Astrocyte of the spinal cord (primary cell): ENCODE data around the gene SON.
"Not testable (repeated sequence)": the region's sequence is repeated elsewhere in the genome, so short reads cannot be mapped to it uniquely, and the experiment has no call there.

Experiments
- DNase-seq: peaks from one replicate; pipeline ENCODE4 v3.0.0; 2011; ENCODE audit warnings: low read depth, low spot score
- H3K4me3 ChIP-seq: 2 replicates; pipeline ENCODE4 v1.5.1; 2011; ENCODE audit warnings: low read depth, mild to moderate bottlenecking, low read length, moderate library complexity
- in situ Hi-C: cut with HindIII; loops from 2 replicates; pipeline ENCODE4 v1.10.0; 2017; ENCODE audit warnings: low sequenced_read_pairs
- TF ChIP-seq, protein P1 (sequence below): IDR thresholded peaks from 2 replicates; pipeline ENCODE4 v1.5.1; 2012; ENCODE audit warnings: low read depth, mild to moderate bottlenecking, low read length, inconsistent platforms

SON gene, protein sequence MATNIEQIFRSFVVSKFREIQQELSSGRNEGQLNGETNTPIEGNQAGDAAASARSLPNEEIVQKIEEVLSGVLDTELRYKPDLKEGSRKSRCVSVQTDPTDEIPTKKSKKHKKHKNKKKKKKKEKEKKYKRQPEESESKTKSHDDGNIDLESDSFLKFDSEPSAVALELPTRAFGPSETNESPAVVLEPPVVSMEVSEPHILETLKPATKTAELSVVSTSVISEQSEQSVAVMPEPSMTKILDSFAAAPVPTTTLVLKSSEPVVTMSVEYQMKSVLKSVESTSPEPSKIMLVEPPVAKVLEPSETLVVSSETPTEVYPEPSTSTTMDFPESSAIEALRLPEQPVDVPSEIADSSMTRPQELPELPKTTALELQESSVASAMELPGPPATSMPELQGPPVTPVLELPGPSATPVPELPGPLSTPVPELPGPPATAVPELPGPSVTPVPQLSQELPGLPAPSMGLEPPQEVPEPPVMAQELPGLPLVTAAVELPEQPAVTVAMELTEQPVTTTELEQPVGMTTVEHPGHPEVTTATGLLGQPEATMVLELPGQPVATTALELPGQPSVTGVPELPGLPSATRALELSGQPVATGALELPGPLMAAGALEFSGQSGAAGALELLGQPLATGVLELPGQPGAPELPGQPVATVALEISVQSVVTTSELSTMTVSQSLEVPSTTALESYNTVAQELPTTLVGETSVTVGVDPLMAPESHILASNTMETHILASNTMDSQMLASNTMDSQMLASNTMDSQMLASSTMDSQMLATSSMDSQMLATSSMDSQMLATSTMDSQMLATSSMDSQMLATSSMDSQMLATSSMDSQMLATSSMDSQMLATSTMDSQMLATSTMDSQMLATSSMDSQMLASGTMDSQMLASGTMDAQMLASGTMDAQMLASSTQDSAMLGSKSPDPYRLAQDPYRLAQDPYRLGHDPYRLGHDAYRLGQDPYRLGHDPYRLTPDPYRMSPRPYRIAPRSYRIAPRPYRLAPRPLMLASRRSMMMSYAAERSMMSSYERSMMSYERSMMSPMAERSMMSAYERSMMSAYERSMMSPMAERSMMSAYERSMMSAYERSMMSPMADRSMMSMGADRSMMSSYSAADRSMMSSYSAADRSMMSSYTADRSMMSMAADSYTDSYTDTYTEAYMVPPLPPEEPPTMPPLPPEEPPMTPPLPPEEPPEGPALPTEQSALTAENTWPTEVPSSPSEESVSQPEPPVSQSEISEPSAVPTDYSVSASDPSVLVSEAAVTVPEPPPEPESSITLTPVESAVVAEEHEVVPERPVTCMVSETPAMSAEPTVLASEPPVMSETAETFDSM (N-terminal part only)

DNA sequence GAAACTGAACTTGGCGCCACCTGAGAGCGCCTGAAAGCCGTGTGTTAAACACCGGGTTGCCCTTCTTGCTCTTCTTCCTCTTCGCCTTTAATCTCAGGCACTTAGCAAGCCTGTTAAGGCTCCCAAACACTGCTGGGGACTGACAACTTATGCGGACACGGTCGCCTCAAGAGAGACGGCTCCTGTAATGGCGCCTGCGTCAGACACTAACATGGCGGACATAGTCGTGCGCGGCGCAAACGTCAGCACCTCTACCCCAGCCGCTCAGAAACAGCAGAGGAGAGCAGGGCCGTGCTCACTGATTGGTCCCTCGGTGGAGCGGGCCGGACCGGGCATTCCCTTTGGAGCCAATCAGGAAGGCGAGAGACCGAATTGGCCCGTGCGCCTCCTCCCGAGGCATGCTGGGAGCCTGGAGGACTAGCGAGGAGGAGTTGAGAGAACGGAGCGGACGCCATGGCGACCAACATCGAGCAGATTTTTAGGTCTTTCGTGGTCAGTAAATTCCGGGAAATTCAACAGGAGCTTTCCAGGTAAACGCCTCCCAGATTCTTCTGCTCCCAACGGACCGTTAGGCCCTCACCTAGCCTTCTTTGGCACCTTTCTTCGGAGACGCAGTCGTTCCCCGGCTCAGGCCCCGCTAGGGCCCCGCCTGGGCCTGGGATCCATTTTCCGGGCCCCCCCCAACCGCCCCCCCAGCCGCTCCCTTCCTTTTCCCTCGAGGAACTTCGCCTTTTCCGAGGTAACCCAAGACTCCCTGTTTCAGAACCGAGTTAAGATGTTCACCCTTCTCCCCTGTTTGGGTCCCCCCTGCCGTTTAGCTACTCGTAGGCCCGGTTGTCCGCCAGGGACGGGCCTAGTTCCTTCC is at the start of gene SON:
Gene SON (plus strand): TSS at position 399 of the 865 bp plus-strand sequence. CDS start 55 bp downstream, at position 454.
- in situ Hi-C loops = no loop called here
- peak within 1 kb of the TSS; percentile 89 for H3K4me3 ChIP-seq
- DNase-seq = peak; percentile 99
- TF ChIP-seq, protein P1, sequence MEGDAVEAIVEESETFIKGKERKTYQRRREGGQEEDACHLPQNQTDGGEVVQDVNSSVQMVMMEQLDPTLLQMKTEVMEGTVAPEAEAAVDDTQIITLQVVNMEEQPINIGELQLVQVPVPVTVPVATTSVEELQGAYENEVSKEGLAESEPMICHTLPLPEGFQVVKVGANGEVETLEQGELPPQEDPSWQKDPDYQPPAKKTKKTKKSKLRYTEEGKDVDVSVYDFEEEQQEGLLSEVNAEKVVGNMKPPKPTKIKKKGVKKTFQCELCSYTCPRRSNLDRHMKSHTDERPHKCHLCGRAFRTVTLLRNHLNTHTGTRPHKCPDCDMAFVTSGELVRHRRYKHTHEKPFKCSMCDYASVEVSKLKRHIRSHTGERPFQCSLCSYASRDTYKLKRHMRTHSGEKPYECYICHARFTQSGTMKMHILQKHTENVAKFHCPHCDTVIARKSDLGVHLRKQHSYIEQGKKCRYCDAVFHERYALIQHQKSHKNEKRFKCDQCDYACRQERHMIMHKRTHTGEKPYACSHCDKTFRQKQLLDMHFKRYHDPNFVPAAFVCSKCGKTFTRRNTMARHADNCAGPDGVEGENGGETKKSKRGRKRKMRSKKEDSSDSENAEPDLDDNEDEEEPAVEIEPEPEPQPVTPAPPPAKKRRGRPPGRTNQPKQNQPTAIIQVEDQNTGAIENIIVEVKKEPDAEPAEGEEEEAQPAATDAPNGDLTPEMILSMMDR = no peak

DNA sequence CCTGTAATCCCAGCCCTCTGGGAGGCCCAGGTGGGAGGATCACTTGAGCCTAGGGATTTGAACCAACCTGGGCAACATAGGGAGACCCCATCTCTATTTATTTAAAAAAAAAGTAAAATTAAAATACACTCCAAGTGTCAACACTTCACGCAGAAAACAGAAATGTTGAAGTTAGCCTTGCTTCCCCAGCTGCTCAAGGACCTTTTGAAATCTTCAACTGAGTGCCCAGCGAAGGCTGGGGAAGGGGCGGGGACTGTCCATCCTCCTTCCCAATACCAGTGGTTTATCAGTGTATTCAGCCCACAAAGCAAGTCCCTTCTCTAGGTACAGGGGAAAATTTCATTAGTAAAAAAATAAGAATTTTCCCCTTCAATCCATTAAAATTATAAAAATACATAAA is 49.1 kb upstream of the SON start:
- no peak for DNase-seq
- no peak overlapping the region for H3K4me3 ChIP-seq
- TF ChIP-seq, protein P1 = no peak
- in situ Hi-C loops = no loop called here

DNA sequence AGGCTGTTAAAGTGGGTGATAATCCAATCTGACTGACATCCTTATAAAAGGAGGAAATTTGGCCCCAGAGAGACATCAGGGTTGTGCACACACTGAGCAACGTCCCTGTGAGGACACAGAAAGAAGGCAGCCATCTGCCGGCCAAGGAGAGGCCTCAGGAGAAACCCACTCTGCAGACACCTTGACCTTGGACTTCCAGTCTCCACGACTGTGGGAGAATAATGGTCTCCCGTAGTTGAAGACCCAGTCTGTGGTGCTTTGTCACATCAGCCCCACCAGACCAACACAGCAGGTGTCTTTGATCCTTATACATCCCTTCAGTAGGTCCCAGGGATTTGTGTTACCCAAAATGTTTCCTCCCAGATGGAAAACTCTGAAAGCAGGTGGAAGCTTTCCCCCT is 47.1 kb upstream of the SON start:
- no peak for DNase-seq
- H3K4me3 ChIP-seq = no peak overlapping the region
- in situ Hi-C loops = no loop called here
- TF ChIP-seq, protein P1 = no peak

DNA sequence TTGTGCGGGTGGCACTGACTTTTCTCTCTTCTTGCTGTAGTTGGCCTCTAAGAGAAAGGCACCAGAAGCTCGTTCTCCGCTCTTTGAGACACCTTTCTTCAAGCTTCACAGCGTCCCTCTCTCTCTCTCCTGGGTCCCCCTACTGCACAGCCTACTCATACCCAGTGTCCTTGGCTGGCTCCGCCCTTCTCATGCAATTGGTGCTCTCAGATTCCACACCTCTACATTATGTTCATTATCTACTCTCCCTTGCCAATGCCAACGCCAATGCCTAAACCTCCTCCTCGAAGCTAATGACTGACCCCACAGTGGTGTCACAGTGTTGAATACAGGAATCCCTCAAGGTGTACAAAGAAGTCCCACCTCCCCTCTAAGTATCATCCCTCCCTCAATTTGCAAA is 46.5 kb upstream of the SON start:
- in situ Hi-C loops = no loop called here
- no peak overlapping the region for H3K4me3 ChIP-seq
- no peak for DNase-seq
- TF ChIP-seq, protein P1 = no peak

DNA sequence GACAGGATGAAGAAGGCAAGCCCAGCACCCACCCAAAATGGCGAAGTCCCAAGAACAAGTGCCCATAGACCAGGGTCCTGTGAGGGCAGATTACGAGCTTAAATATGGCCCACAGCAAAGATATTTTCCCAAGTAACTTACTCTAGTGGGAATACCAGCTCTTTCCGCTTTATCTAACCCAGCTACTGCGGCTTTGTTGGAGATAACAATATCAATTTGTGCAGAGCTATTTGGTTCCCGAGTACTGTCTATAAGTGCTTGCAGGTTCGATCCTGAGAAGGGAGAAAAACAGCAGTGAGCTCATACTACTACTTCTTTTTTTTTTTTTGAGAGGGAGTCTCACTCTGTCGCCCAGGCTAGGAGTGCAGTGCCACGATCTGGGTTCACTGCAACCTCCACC is 37.0 kb upstream of the SON start:
- in situ Hi-C loops = no loop called here
- H3K4me3 ChIP-seq = no peak overlapping the region
- no peak for DNase-seq
- TF ChIP-seq, protein P1 = no peak

DNA sequence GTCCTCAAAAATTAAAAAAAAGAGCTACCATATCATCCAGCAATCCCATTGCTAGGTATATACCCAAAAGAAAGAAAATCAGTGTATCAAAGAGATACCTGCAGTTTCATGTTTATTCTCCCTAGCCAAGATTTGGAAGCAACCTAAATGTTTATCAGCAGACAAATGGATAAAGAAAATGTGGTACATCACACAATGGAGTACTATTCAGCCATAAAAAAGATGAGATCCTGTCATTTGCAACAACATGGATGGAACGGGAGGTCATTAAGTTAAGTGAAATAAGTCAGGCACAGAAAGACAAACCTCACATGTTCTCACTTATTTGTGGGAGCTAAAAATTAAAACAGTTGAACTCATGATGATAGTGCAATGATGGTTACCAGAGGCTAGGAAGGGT is 35.8 kb upstream of the SON start:
- H3K4me3 ChIP-seq, in situ Hi-C loops: not testable (repeated sequence)

More for the DNA sequence above, 35.8 kb upstream of the SON start:
- DNase-seq = not testable (repeated sequence)
